PC-3 (cell line): ENCODE results near the gene EGFLAM. TPM values are rescaled to one million over a fixed set of nuclear protein-coding genes. Genes with fewer than 3 reads are reported as not detected.
A peak's percentile ranks its signal among the peaks of the same experiment; 100 is the strongest.

Source experiments
- ATAC-seq: fragments of 200-7000 bp; cut with Tn5 transposase; 2 replicates; pipeline ENCODE4 v1.9.1; 2020; ENCODE audit warnings: mild to moderate bottlenecking, moderate library complexity
- BruUV-seq: library from RNA; stranded (reverse); fragments of 400-500 nt; replicated peaks from 2 replicates; lab custom pipeline; 2021; lab: Mats Ljungman, UMichigan
- CTCF ChIA-PET: fragments of 300-600 bp; sonication (Branson Sonifier 250); formaldehyde crosslinking; loops from one replicate; lab custom pipeline; 2022; ENCODE audit warnings: antibody characterized with exemption; lab: Charles Lee
- POLR2A ChIA-PET: fragments of 300-600 bp; sonication (Branson Sonifier 250); formaldehyde crosslinking; loops from one replicate; lab custom pipeline; 2022; ENCODE audit warnings: antibody characterized with exemption; ENCODE audit not compliant: unreplicated experiment; lab: Charles Lee
- DNase-seq: peaks from one replicate; pipeline ENCODE4 v3.0.0-alpha.2; 2015
- H2AFZ ChIP-seq: fragments of 300-600 bp; sonication (generic); 2 replicates; pipeline ENCODE4 v1.6.0; 2016; ENCODE audit warnings: antibody characterized with exemption, low read length
- H3F3A ChIP-seq: fragments of 300-600 bp; sonication (generic); one replicate; pipeline ENCODE4 v1.6.0; 2017; ENCODE audit warnings: antibody characterized with exemption, low read length, control low read depth, mild to moderate bottlenecking; ENCODE audit not compliant: unreplicated experiment
- H3K27ac ChIP-seq: fragments of 300-600 bp; sonication (generic); 2 replicates; pipeline ENCODE4 v1.5.1; 2016; ENCODE audit warnings: mild to moderate bottlenecking, low read length
- H3K27me3 ChIP-seq: fragments of 300-600 bp; sonication (generic); 2 replicates; pipeline ENCODE4 v1.6.1; 2016; ENCODE audit warnings: low read length, mixed read lengths
- H3K36me3 ChIP-seq: fragments of 300-600 bp; sonication (generic); 2 replicates; pipeline ENCODE4 v1.6.1; 2016; ENCODE audit warnings: low read depth, mixed run types, low read length, mixed read lengths
- H3K4me1 ChIP-seq: fragments of 300-600 bp; sonication (generic); 2 replicates; pipeline ENCODE4 v1.5.1; 2016; ENCODE audit warnings: low read length; ENCODE audit not compliant: insufficient read depth
- H3K4me2 ChIP-seq: fragments of 300-600 bp; sonication (generic); 2 replicates; pipeline ENCODE4 v1.6.0; 2016; ENCODE audit warnings: low read length
- H3K4me3 ChIP-seq: fragments of 300-600 bp; sonication (generic); 2 replicates; pipeline ENCODE4 v1.5.1; 2016; ENCODE audit warnings: mild to moderate bottlenecking, low read length, mixed read lengths
- H3K79me2 ChIP-seq: fragments of 300-600 bp; sonication (generic); 2 replicates; pipeline ENCODE4 v1.6.1; 2017; ENCODE audit warnings: low read length, mixed read lengths
- H3K9ac ChIP-seq: fragments of 300-600 bp; sonication (generic); 2 replicates; pipeline ENCODE4 v1.6.0; 2016; ENCODE audit warnings: mild to moderate bottlenecking, low read length
- H3K9me2 ChIP-seq: fragments of 300-600 bp; sonication (generic); replicated peaks from 2 replicates; pipeline ENCODE4 v1.6.1; 2016; ENCODE audit warnings: mixed run types, low read length, mixed read lengths
- H3K9me3 ChIP-seq: fragments of 300-600 bp; sonication (generic); 2 replicates; pipeline ENCODE4 v1.6.1; 2016; ENCODE audit warnings: low read length, mixed read lengths
- H4K20me1 ChIP-seq: fragments of 300-600 bp; sonication (generic); 2 replicates; pipeline ENCODE4 v1.6.1; 2016; ENCODE audit warnings: low read length, mixed read lengths
- EZH2 ChIP-seq: fragments of 300-600 bp; sonication (generic); IDR thresholded peaks from one replicate; pipeline ENCODE4 v1.6.1; 2017; ENCODE audit warnings: antibody characterized with exemption, mild to moderate bottlenecking, low read length; ENCODE audit not compliant: unreplicated experiment
- EZH2phosphoT487 ChIP-seq: fragments of 300-600 bp; sonication (generic); IDR thresholded peaks from 2 replicates; pipeline ENCODE4 v1.6.1; 2018; ENCODE audit warnings: mild to moderate bottlenecking, antibody characterized with exemption, low read length, borderline replicate concordance
- intact Hi-C: fragments of 100-400 bp; cut with micrococcal nuclease; formaldehyde crosslinking; loops from 2 replicates; pipeline ENCODE4 v1.9.0; 2023
- total RNA-seq: library from RNA; depleted of rRNA; stranded (reverse); fragments of >200 nt; gene quantifications from 2 replicates; pipeline ENCODE4 v1.2.3, GENCODE V29; 2014
- TF ChIP-seq, protein P1 (sequence below): fragments of 300-600 bp; sonication (generic); conservative IDR thresholded peaks from 2 replicates; pipeline ENCODE4 v1.5.1; 2017; ENCODE audit warnings: antibody characterized with exemption, low read depth, mild to moderate bottlenecking, low read length

The EGFLAM gene
- total RNA-seq, 1 experiment from 2014 or later = not detected

DNA sequence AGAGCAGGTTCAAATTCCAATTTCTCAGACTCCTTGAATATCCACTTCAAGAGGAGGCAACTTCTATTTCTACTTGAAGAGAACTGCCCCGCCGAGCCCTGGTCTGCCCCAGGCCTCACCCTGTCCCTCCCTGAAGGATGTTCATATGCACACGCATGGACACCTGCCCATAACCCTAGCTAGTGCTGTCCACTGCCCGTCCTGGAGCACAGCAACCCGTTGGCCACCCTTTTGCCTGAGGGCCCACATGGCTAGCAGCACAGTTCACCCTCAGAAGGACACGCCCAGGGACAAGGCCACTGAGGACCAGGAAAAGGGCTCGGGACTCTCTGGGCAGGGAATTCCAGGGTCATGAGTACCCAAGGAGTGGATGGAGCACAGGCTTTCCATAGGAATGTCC, 63.6 kb downstream of the EGFLAM start:
- ATAC-seq (no peak), DNase-seq (no peak)
- no TSS peak for BruUV-seq
- no peak overlapping the region for H2AFZ ChIP-seq
- H3K79me2 ChIP-seq = no peaks in the 10 kb centered on the region
- H3K4me3 ChIP-seq = no peak overlapping the region
- TF ChIP-seq, protein P1, sequence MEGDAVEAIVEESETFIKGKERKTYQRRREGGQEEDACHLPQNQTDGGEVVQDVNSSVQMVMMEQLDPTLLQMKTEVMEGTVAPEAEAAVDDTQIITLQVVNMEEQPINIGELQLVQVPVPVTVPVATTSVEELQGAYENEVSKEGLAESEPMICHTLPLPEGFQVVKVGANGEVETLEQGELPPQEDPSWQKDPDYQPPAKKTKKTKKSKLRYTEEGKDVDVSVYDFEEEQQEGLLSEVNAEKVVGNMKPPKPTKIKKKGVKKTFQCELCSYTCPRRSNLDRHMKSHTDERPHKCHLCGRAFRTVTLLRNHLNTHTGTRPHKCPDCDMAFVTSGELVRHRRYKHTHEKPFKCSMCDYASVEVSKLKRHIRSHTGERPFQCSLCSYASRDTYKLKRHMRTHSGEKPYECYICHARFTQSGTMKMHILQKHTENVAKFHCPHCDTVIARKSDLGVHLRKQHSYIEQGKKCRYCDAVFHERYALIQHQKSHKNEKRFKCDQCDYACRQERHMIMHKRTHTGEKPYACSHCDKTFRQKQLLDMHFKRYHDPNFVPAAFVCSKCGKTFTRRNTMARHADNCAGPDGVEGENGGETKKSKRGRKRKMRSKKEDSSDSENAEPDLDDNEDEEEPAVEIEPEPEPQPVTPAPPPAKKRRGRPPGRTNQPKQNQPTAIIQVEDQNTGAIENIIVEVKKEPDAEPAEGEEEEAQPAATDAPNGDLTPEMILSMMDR = no peak
- no peak for TF ChIP-seq EZH2phosphoT487
- no peak for TF ChIP-seq EZH2
- intact Hi-C loops = no loop called here
- ChIA-PET CTCF (no interaction called here), POLR2A (no interaction called here)
- H3F3A ChIP-seq = no peaks in the 10 kb centered on the region
- no peaks in the 10 kb centered on the region for H3K4me1 ChIP-seq
- H3K9ac ChIP-seq = no peak overlapping the region
- H3K27me3 ChIP-seq = peaks cover 70% of the 10 kb centered on the region
- no peaks in the 10 kb centered on the region for H3K36me3 ChIP-seq
- H3K27ac ChIP-seq = no peak overlapping the region
- H3K9me3 ChIP-seq = no peaks in the 10 kb centered on the region
- H3K4me2 ChIP-seq = no peak overlapping the region
- no peaks in the 10 kb centered on the region for H4K20me1 ChIP-seq
- no peaks in the 10 kb centered on the region for H3K9me2 ChIP-seq

DNA sequence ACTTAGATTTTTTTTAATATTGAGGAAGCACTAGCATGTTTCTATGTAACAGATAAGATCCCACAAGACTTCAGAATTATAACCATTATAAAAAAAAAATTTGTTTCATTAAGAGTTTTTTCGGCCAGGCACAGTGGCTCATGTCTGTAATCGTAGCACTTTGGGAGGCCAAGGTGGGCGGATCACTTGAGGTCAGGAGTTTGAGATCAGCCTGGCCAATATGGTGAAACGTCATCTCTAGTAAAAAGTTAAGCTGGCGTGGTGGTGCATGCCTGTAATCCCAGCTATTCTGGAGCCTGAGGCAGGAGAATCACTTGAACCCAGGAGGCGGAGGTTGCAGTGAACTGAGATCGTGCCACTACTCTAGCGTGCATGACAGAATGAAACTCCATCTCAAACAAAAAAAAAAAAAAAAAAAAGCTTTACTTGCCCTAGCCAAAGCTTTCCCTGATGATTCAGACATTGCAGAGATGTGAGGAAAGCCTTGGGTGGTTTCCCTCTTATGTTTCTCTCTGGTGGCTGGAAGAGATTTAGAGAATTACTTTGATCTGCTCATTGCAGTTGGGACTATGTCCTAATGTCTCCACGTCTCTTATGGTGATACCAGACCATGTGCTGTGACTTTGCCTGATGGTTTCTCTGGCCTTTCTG, 65.4 kb downstream of the EGFLAM start:
- ChIA-PET POLR2A (interaction anchor here (0.6 kb wide), 1 partner anchor 114 kb away, joined by 4 read pairs; no protein-coding TSS in a partner anchor), CTCF (interaction anchor here (0.7 kb wide), 1 partner anchor 97 kb away, joined by 3 read pairs; no protein-coding TSS in a partner anchor)
- Histone ChIP-seq H3K9ac (no peak overlapping the region), H2AFZ (no peak overlapping the region), H3K79me2 (no peaks in the 10 kb centered on the region), H3K4me1 (no peaks in the 10 kb centered on the region), H3K27ac (no peak overlapping the region), H3K27me3 (peaks cover 78% of the 10 kb centered on the region), H3K9me3 (no peaks in the 10 kb centered on the region), H3K4me3 (no peak overlapping the region), H3K4me2 (no peak overlapping the region), H3K9me2 (no peaks in the 10 kb centered on the region), H4K20me1 (no peaks in the 10 kb centered on the region), H3F3A (no peaks in the 10 kb centered on the region), H3K36me3 (no peaks in the 10 kb centered on the region)
- ATAC-seq = no peak
- no peak for TF ChIP-seq EZH2
- BruUV-seq = no TSS peak
- intact Hi-C loops = no loop called here
- no peak for DNase-seq

DNA sequence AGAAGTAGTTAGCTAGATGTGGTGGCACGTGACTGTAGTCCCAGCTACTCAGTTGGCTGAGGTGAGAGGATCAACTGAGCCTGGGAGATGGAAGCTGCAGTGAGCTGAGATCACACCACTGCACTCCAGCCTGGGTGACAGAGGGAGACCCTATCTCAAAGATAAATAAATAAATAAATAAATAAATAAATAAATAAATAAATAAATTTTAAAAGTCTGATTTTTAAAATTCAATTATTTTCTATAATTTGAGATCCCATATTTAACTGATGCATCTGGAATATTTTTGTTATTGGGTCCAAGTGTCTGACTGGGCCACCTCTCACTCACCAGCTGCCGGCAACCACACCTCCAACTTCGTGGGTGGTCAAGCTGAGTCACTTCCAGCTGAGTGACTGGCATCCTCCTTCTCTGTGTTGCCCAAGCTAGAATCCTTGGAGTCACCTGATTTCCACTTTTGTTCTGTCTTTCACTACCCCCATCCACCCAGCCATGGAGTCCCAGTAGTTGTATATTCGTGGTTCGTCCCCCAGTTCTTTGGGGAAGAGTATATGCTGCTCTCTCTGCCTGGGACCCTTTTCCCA, 70.9 kb downstream of the EGFLAM start:
- Histone ChIP-seq H3F3A (no peaks in the 10 kb centered on the region), H3K9me3 (no peaks in the 10 kb centered on the region), H2AFZ (no peak overlapping the region), H3K36me3 (no peaks in the 10 kb centered on the region), H3K79me2 (no peaks in the 10 kb centered on the region), H3K27ac (no peak overlapping the region), H3K4me3 (no peak overlapping the region), H3K4me1 (0 out of 2 replicates have a peak, but pooled peaks cover 4% of the 10 kb centered on the region), H3K27me3 (peaks cover 31% of the 10 kb centered on the region), H3K4me2 (no peak overlapping the region), H3K9me2 (no peaks in the 10 kb centered on the region), H3K9ac (no peak overlapping the region), H4K20me1 (no peaks in the 10 kb centered on the region)
- BruUV-seq = no TSS peak
- ChIA-PET POLR2A (no interaction called here), CTCF (no interaction called here)
- peak; percentile 66 for ATAC-seq
- peak; percentile 78 for DNase-seq
- intact Hi-C loops = no loop called here
- TF ChIP-seq EZH2phosphoT487 = no peak
- TF ChIP-seq EZH2 = no peak
- TF ChIP-seq, protein P1 = no peak
